Hematopoietic multipotent progenitor cell treated with erythropoietin and hydrocortisone succinate and interleukin-3 and kit ligand, for 4 days (in vitro differentiated cells): ENCODE results near the gene MRE11.
A peak's percentile ranks its signal among the peaks of the same experiment; 100 is the strongest.

Experiments used
- DNase-seq: peaks from one replicate; pipeline ENCODE4 v3.0.0-alpha.2; 2015

The MRE11 gene

DNA sequence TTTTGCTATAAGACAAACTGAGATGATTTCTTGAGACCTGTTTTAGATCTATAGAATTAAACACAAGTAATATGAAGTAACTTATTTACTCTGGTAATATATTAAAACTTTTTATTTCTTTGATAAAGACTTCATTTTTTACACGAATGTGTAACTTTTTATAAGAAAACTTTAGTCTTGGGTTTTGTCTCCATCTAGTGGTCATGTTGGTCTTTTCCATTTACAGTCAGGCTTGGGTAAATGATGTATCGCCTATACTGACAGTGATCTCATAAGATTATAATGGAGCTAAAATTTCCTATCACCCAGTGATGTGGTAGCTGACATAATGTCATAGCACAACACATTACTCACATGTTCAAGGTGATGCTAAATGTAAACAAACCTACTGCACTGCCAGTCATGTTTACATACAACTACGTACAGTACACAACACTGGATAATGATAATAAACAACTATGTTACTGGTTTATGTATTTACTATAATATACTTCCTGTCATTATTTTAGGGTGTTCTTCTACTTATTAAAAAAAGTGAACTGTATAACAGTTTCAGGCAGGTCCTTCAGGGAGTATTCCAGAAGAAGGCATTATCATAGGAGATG, 11.1 kb upstream of the MRE11 start:
- DNase-seq = peak; percentile 83

DNA sequence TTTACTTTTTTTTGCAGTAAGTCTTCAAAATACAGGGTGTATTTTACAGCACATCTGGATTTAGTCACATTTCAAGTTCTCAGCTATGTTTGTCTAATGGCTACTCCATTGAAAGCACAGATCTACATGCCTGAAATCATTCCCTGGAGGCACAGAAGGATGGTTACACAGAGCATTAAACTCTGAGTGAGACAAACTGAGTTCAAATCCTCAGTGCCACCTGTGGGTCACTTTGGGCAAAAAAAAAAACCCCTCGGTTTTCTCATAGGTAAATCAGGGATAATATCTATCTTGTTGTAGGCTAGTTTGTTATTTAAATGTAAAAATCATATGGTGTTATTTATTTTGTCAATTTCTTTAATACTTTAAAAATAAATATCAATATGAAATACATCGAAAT, 7.9 kb upstream of the MRE11 start:
- no peak for DNase-seq

DNA sequence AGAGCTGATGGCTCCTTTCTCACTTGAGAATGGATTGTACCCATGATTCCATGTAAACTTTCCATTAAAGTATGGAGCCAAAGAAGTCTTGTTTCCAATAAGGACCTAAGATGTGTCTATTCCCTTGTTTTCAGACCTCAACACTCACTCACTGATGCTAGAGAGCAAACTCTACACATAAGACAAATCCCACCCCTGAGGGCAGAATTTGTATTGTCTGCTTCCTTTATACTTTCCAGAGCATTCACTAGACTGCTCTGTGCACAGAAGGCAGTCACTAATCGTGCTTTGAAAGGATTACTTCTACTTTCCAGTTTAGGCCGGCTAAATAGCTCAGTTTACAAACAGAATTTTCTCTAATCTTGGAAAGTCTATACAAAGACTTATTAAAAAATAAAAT, 6.5 kb upstream of the MRE11 start:
- DNase-seq = no peak

DNA sequence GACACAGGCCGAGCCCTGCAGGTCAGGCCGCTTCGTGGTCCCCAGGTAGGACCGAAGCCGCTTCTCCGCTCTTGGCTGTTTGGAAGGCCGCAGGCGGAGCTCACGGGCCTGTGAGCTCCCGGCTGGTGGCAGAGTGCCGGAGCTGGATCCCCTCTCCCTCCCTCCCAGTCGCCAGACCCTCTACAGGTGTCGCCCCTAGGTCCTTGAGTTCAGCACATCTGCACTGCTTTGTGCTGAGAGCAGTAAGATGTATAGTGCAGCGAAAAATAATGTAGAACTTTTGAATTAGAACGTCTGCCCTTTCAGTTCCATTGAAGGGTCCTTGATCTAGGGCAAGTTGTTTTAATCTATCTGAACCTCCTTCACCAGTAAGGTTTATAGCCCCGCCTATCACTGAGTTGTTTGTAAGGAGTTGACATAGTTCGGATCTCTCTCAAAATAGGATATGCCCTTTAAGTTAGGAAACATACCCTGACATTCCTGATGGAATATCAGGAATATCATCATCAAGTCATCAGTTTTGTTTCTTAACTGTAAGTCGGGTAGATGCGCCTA, 559 bp upstream of the MRE11 start:
- DNase-seq = peak; percentile 66

DNA sequence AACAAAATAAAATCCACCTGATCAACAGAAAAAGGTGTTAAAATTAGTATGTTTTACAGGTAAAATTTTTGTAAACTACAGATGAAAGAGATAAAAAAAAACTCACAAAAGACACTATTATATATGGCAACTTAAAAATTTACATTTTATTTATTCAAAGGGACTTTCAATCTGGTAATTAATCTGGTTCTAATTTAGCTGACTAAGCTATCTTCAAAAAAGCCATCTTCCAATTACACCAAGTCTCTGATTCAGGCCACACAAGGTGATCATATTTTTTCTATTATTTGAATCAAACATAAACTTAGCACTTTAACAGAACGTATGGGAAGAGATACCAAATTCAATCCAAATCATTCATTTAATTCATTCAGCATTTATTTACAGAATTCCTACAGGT, 7.6 kb downstream of the MRE11 start:
- DNase-seq = no peak

DNA sequence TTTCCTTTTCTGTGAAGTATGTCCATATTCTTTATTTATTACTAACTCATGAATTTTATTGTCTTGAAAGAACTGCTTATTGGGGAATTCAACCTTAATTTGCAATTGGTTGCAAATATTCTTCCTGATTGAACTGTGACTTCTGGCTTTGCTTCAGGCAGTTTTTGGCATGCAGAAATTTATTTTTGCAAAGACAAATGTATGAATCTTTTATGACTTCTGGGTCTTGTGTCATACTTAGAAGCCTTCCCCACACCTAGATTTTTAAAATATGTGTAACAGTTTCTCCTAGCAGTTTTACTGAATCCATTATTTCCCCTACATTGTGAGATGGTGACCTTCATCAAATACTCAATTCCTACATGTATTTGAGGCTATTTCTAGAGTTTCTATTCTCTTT, 12.3 kb downstream of the MRE11 start:
- no peak for DNase-seq

DNA sequence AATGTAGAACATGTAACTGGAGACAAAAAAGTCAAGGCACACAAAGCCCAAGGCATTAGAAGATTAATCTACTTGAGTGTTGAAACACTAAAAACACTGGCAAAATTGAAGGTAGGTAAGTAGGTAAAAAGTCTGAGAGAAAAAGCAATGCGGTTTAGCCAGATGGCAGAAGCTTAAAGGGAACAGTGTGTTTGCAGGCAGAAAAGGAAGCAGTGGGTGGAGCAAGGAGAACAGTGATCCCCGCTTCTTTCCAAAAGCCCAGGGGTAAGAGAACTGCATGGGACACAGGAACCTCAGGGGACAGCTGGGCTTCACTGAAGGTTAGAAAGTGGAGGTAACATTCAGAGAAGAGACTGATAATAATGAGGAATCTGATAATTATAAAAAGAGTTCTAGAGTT, 16.0 kb downstream of the MRE11 start:
- peak; percentile 34 for DNase-seq

DNA sequence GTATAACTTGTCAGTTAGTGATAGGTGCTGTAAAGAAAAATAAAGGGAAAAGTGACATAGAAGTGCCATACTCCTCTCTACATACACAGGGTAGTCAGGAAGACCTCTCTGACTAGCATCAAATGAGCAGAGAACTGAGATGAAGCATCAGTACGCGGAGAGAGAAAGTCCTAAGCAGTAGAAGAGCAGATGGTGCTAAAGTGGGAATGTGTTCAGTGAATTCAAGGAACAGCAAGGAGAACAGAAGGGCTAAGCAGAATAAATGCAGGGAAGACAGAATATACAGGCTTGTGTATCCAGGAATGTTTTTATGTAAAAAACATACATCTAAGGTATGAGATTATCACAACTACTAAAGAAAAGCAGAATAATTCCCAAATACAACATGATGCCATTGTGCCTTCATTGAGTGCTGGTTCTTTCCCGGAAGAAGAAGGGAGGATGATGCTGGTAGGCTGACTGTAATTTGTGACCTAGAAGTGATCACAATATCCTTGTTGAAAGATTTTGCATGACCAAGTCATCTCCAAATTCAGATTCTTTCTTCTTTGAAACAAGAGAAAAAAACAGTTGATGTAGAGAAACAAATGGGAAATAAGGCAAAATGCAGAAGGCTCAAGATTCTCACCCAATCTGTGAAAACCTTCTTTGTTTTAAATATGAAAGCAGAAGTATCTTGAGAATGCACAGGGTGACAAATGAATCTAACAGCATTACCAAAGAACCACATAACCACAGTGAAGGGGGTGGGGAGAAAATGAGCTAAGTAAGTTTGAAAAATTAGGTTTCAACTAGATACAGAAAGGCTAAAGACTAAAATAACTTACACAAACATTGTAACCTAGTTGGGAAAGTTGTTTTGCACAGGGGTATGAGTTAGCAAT, 20.5 kb downstream of the MRE11 start:
- DNase-seq = peak; percentile 90

DNA sequence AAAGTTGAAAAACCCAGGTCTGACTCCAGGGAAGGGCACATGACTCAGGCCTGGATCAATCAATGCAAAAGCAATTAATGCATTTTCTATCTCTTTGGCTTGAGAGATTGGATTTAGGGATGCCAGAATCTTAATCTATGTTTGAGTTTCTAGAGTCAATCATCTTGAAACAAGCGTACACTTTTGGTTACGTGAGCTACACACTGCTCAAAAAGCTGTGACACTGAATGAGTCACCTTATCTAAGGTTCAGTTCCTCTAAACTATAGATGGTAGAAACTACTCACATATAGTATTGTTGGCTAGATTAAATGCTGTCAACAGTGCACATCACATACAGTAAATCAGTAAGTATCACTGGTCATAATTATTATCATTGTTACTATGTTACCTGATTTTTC, 24.2 kb downstream of the MRE11 start:
- DNase-seq = no peak

DNA sequence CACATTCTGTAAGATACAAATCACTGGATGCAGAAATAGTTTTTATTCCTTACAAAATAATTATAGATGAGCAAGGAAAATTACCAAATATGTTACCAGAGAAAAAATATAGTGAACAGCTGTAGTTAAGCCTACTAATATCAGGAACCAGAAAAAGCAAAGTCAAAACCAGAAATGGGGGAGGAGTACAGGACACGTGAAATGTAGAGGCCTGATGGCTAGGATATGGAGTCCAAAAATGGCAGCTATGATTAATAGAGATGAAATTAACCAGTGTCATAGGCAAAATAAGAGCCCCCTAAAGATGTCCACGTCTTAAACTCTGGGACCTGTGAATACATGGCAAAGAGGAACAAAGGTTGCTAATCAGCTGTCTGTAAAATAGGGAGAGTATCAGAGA, 34.1 kb downstream of the MRE11 start:
- DNase-seq = no peak

DNA sequence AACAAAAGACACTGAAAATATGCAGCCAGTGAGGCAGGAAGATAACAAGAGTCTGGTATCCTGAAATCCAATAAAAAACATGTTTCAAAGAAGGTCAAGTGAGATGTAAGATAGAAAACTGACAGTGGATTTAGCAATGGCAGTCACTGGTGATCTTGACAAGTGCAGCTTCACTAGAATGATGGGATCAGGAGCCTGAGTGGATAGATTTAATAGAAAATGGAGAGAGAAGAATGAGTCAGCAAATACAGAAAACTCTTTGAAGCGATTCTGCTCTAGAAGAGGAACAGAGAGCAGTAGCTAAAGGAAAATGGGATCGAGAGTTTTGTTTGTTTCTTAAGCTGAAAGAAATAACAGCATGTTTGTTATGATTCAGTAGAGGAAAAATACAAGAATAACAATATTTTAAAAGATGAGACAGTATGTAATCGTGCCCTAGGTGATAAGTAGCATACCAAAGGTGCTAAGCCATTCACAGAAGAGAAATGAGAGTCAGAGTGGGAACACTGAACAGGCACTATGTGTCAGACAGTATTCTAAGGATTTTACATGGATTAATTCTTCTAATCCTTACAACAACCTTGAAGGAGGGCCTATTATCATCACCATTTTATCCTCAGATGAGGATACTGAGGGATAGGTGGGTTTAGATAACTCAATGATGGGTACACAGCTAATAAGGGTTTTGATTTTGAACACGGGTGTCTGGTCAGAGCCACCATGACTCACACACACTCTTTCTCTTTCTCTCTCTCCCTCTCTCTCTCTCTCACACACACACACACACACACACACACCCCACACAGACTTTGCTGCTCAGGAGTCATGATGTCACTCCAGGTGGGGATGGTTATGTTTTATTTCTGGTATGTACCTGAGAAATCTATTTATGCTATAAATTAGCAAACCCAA, 36.3 kb downstream of the MRE11 start:
- DNase-seq = no peak

DNA sequence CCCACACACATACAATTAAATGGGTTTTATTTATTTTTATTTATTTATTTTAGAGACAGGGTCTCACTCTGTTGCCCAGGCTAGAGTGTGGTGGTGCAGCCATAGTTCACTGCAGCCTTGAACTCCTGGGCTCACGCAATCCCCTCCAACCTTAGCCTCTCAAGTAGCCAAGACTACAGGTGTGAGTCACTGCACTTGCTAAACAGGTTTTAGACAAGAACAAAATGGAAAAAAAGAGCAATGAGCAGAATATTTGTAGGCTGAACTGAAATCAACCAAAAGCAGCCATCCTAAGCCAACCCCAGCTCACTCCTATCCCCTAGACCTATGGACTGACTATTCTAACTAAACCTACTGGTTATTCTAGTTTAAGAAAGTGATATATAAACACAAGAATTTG, 37.8 kb downstream of the MRE11 start:
- no peak for DNase-seq

DNA sequence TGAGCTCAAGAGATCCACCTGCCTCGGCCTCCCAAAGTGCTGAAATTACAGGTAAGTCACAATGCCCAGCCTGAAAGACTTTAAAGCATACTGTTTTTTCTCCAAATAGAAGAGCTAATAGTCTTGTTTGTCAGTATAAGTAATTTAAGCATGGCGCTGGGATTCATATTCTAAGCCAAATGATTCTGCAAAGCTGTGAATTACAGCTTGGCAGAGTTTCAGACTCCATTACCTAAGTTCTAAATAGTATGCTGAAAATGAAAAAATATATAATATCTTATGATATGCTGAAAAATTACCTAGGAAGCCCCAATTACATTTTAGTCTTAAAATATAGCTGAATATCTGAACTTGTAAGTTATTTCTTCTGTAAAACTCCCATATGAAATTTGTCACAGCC, 39.3 kb downstream of the MRE11 start:
- no peak for DNase-seq

DNA sequence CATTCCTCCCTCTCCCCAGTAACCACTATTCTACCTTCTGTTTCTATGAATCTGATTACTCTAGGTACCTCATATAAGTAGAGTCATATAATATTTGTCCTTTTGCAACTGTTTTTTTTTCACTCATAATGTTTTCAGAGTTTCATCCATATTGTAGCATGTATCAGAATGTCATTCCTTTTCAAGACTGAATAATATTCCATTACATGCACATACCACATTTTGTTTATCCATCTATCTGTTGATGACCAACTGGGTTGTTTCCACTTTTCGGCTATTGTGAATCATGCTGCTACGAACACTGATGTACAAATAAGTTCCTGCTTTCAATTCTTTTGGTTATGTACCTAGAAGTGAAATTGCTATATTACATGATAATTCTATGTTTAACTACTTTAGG, 40.7 kb downstream of the MRE11 start:
- DNase-seq = no peak

DNA sequence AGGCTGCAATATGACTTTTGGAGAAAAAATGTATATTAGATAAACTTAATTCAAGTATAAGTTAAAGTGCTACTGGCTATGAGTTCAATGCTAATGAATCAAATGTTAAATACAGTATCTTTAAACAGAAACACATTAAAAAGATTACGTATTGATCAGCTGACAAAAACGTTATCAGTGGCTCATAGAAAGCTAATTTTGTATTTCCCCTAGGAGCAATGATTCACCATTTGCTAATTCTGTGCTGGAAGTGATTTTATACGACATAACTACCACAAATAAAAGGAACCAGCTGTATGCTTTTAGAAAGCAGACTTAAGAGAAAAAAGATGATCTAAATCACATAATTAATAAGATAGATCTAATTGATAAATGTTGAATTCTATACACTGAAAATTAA, 43.6 kb downstream of the MRE11 start:
- DNase-seq = no peak

DNA sequence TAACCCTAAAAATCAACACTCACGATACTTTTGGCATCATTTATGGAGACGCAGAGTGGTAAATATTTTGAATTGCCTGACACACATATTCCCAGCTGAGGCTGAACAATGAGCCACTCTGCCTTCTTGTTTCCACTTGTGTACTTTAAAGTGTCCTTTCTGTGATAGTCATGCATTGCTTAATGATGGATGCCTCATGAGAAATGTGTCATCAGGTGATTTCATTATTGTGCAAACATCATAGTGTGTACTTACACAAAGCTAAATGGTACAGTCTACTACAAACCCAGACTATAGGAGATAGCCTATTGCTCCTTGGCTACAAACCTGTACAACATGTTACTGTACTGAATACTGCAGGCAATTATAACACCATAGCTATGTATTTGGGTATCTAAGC, 44.2 kb downstream of the MRE11 start:
- DNase-seq = no peak

DNA sequence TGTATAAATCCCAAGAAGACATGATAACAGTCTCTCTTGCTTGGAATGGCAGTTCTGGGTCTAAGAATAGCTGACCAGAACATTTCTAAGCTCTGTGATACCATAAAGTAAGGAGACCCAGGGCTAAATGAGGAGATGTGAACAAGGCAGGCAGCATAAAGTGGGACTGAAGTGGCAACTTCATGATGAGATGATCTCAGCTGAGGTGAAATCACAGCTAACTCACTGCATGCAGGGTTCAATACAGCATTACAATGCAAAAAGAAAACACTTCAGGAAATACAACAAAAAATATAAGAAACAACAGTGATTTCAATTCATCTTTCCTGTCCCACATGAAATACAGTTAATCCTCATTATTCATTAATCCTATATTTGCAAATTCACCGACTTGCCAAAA, 44.6 kb downstream of the MRE11 start:
- DNase-seq = no peak

DNA sequence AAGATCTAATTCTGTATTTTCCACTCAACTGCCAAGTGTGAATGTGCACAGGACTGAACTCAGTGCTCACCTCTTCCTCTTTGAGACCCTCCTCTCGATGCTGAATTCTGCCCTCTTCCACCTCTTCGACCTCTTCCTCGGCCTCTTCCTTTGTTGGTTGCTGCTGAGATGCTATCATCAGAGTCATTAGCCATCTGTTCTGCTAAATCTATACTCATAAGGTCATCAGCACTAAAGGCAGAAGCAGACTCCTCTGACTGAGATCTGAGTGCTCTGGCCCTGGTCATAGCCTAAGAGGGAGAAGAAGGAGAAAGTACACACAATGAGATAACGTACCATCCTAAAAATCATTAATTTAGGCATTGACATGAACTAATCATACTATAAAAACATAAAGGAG, 46.5 kb downstream of the MRE11 start:
- no peak for DNase-seq

DNA sequence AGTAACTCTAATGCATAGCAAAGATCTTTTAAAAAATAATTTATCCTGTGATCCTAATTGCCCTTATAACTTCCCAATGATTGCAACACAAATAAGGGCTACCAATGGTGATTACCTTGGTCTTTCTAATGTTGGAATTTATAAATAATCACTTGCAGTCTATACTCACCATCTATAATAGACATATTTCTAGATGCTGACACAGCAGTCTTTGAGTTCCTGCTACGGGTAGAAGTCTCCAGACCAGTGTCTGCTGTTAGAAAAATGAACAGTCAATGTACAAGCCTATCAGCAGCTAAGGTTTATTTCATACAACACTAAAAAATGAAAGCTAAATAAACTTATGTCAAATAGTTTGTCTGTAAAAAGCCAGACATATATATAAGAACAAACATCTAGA, 48.0 kb downstream of the MRE11 start:
- DNase-seq = no peak

DNA sequence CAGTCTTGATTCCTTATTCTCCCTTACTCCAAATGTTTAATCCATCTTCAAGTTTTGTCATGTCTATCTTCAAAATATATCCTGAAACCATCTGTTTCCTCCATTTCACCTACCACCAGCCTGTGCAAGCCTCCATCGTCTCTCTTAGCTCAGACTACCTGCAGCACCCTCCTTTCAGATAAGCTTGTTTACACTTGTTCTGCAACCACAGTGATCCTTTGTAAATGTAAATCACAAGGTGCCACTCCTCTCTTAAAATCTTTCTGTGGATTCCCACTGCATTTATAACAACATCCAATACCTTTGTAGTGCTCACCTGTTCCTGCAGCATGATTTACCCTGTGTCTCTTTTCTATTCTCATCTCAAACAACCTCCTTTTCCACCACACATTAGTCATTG, 60.6 kb downstream of the MRE11 start:
- no peak for DNase-seq

DNA sequence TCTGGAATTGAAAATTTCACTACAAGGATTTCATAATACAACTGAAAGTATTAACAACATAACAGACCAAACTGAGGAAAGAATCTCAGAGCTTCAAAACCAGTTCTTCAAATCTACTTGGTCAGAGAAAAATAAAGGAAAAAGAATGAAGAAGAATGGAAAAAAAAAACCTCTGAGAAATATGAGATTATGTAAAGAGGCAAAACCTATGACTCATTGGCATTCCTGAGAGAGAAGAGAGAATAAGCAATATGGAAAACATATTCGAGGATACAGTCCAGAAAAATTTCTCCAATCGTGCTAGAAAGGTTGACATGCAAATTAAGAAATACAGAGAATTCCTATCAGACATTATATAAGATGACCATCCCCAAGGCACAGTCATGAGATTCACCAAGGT, 69.0 kb downstream of the MRE11 start:
- no peak for DNase-seq

DNA sequence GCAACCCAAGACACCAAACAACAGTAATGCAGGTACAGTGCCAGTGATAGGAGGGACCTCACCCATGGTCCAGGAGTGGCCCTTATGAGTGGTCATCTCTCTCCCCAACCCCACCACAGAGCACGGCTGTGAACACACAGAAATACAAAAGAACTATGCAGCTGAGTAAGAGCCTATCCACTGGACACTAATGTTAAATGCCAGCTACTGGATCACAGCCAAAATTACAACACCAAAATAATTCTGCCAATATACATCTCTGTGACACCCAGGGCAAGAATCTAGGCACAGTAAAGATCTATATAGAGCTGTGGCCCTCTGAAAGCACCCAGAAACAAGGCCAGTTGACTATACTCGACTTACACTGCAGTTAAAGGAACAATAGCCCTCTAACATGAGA, 69.6 kb downstream of the MRE11 start:
- DNase-seq = no peak

DNA sequence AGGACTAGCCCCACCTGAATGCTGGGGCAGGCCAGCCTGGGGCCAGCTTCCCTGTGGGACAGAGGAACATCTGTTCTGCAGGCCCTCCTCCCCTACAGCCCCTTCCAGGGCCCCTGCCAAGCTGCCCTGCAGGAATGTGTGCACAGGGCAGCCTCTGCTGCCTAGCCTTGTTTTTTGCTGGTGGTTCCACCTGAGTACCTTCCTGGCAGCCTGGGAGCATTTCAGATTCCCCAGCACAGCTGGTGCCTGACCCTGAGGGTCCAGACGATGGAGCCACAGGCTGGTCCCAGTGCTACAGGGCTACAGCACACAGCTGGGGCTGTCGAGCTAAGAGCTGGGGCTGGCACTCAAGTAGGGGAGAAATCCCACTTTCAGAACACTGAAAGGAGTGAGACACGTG, 70.1 kb downstream of the MRE11 start:
- DNase-seq = no peak
